Measurements from ENCODE around the gene GPBP1.

DNA sequence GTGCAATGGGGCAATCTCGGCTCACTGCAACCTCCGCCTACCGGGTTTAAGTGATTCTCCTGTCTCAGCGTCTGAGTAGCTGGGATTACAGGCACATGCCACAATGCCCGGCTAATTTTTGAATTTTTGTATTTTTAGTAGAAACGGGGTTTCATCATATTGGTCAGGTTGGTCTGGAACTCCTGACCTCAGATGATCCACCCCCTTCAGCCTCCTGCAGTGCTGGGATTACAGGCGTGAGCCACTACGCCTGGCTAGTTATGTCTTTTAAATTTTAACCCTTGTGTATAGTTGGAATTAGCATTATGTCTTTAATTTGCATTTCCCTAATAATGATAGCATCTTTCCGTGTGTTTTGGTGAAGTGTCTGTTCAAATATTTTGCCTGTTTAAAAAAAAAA lies 11.5 kb downstream of the GPBP1 start:
- TF ChIP-seq CTCF (IDR thresholded peaks at IDR 0.05) (no peak), POLR2AphosphoS5 (IDR thresholded peaks at IDR 0.05; ENCODE audit: low read depth, low read length) (no peak), SIN3A (IDR thresholded peaks at IDR 0.05; ENCODE audit: borderline replicate concordance, insufficient read depth, low read depth, low read length) (no peak)
- TF ChIP-seq, protein P1, sequence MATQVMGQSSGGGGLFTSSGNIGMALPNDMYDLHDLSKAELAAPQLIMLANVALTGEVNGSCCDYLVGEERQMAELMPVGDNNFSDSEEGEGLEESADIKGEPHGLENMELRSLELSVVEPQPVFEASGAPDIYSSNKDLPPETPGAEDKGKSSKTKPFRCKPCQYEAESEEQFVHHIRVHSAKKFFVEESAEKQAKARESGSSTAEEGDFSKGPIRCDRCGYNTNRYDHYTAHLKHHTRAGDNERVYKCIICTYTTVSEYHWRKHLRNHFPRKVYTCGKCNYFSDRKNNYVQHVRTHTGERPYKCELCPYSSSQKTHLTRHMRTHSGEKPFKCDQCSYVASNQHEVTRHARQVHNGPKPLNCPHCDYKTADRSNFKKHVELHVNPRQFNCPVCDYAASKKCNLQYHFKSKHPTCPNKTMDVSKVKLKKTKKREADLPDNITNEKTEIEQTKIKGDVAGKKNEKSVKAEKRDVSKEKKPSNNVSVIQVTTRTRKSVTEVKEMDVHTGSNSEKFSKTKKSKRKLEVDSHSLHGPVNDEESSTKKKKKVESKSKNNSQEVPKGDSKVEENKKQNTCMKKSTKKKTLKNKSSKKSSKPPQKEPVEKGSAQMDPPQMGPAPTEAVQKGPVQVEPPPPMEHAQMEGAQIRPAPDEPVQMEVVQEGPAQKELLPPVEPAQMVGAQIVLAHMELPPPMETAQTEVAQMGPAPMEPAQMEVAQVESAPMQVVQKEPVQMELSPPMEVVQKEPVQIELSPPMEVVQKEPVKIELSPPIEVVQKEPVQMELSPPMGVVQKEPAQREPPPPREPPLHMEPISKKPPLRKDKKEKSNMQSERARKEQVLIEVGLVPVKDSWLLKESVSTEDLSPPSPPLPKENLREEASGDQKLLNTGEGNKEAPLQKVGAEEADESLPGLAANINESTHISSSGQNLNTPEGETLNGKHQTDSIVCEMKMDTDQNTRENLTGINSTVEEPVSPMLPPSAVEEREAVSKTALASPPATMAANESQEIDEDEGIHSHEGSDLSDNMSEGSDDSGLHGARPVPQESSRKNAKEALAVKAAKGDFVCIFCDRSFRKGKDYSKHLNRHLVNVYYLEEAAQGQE (IDR thresholded peaks at IDR 0.05; ENCODE audit: insufficient read depth in 1 of 2, low read depth in 2 of 2, low read length in 1 of 2): no peak
